Mesendoderm (in vitro differentiated cells): ENCODE results near the gene RAB11B.
A peak's percentile ranks its signal among the peaks of the same experiment; 100 is the strongest.

Experiments
- DNase-seq: peaks from one replicate; pipeline ENCODE4 v3.0.0; 2013
- H2AK5ac ChIP-seq: 2 replicates; pipeline ENCODE4 v1.6.1; 2013; ENCODE audit warnings: low read length, inconsistent platforms
- H2BK120ac ChIP-seq: 2 replicates; pipeline ENCODE4 v1.6.1; 2013; ENCODE audit warnings: low read depth, mild to moderate bottlenecking, low read length, moderate library complexity, mixed read lengths
- H2BK15ac ChIP-seq: replicated peaks from 2 replicates; pipeline ENCODE4 v1.6.1; 2013; ENCODE audit warnings: low read depth, mild to moderate bottlenecking, moderate library complexity
- H2BK5ac ChIP-seq: 2 replicates; pipeline ENCODE4 v1.6.1; 2013; ENCODE audit warnings: low read length, inconsistent platforms
- H3K18ac ChIP-seq: 2 replicates; pipeline ENCODE4 v1.6.1; 2013; ENCODE audit warnings: mild to moderate bottlenecking, low read length, mixed read lengths
- H3K23ac ChIP-seq: one replicate; pipeline ENCODE4 v1.6.1; 2013; ENCODE audit warnings: low read length
- H3K27ac ChIP-seq: 2 replicates; pipeline ENCODE4 v1.5.1; 2013; ENCODE audit warnings: low read depth, mild to moderate bottlenecking, inconsistent platforms, low read length, moderate library complexity
- H3K27me3 ChIP-seq: 2 replicates; pipeline ENCODE4 v1.6.1; 2013; ENCODE audit warnings: low read length, control low read depth, mild to moderate bottlenecking, inconsistent platforms; ENCODE audit not compliant: insufficient read depth, poor library complexity
- H3K36me3 ChIP-seq: 2 replicates; pipeline ENCODE4 v1.6.1; 2013; ENCODE audit warnings: low read length, inconsistent platforms; ENCODE audit not compliant: control insufficient read depth, insufficient read depth
- H3K4ac ChIP-seq: one replicate; pipeline ENCODE4 v1.6.1; 2013; ENCODE audit warnings: low read depth, mild to moderate bottlenecking, low read length, moderate library complexity
- H3K4me1 ChIP-seq: 2 replicates; pipeline ENCODE4 v1.6.1; 2013; ENCODE audit warnings: low read depth, low read length, inconsistent platforms; ENCODE audit not compliant: control insufficient read depth
- H3K4me2 ChIP-seq: 2 replicates; pipeline ENCODE4 v1.6.1; 2013; ENCODE audit warnings: low read length
- H3K4me3 ChIP-seq: 2 replicates; pipeline ENCODE4 v1.5.1; 2013; ENCODE audit warnings: mild to moderate bottlenecking, low read length
- H3K56ac ChIP-seq: one replicate; pipeline ENCODE4 v1.6.1; 2013; ENCODE audit warnings: low read length
- H3K79me1 ChIP-seq: 2 replicates; pipeline ENCODE4 v1.6.1; 2013; ENCODE audit warnings: low read length, inconsistent platforms
- H3K79me2 ChIP-seq: 2 replicates; pipeline ENCODE4 v1.6.1; 2013; ENCODE audit warnings: mild to moderate bottlenecking, low read length; ENCODE audit not compliant: control insufficient read depth, insufficient read depth
- H3K9ac ChIP-seq: 2 replicates; pipeline ENCODE4 v1.6.1; 2013; ENCODE audit warnings: low read length, inconsistent platforms
- H4K5ac ChIP-seq: one replicate; pipeline ENCODE4 v1.6.1; 2013; ENCODE audit warnings: low read length
- H4K8ac ChIP-seq: one replicate; pipeline ENCODE4 v1.6.1; 2013; ENCODE audit warnings: low read depth, mild to moderate bottlenecking, control low read depth, low read length, moderate library complexity
- WGBS: extraction: QIAGEN DNeasy Blood & Tissue Kit; methylation state at CpG from one replicate; pipeline ENCODE4 v1.1.7; 2013; ENCODE audit warnings: low lambda C conversion rate, missing lambda C conversion rate; ENCODE audit not compliant: insufficient coverage; ENCODE audit errors: extremely low coverage; 5-methylcytosine and 5-hydroxymethylcytosine counted together

The RAB11B gene

DNA sequence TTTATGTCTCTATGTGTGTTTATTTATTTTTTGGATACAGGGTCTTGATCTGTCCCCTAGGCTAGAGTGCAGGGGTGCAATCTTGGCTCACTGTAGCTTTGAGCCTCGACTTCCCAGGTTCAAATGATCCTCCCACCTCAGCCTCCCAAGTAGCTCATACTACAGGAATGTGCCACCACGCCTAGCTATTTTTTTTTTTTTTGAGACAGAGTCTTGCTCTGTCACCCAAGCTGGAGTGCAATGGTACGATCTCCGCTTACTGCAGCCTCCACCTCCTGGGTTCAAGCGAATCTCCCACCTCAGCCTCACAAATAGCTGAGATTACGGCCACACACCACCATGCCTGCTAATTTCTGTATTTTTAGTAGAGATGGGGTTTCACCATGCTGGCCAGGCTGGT, 31.2 kb upstream of the RAB11B start:
- no peak overlapping the region for H3K23ac ChIP-seq
- no peak overlapping the region for H4K5ac ChIP-seq
- no CpG with 5 or more reads among the region's 6 CpGs for WGBS
- H3K79me1 ChIP-seq = no peaks in the 10 kb centered on the region
- no peak overlapping the region for H2AK5ac ChIP-seq
- no peak for DNase-seq
- no peak overlapping the region for H3K4me3 ChIP-seq
- H3K18ac ChIP-seq = no peak overlapping the region
- no peak overlapping the region for H2BK15ac ChIP-seq
- H3K27me3 ChIP-seq = no peaks in the 10 kb centered on the region
- no peak overlapping the region for H3K56ac ChIP-seq
- no peak overlapping the region for H3K4me2 ChIP-seq
- H3K36me3 ChIP-seq = no peaks in the 10 kb centered on the region
- no peak overlapping the region for H2BK120ac ChIP-seq
- H3K79me2 ChIP-seq = no peaks in the 10 kb centered on the region
- H4K8ac ChIP-seq = no peak overlapping the region
- H3K4ac ChIP-seq = no peak overlapping the region
- no peak overlapping the region for H3K27ac ChIP-seq
- H3K9ac ChIP-seq = no peak overlapping the region
- no peak overlapping the region for H2BK5ac ChIP-seq
- H3K4me1 ChIP-seq = no peaks in the 10 kb centered on the region

- Histone ChIP-seq H3K27me3 (no peaks in the 10 kb centered on the region), H2BK5ac (no peak overlapping the region), H3K4me1 (no peaks in the 10 kb centered on the region), H3K23ac (no peak overlapping the region), H4K5ac (no peak overlapping the region), H3K79me1 (no peaks in the 10 kb centered on the region), H2BK15ac (no peak overlapping the region), H4K8ac (no peak overlapping the region), H3K18ac (no peak overlapping the region), H3K4me3 (no peak overlapping the region), H3K4ac (no peak overlapping the region), H2AK5ac (no peak overlapping the region), H3K36me3 (no peaks in the 10 kb centered on the region), H3K79me2 (no peaks in the 10 kb centered on the region), H2BK120ac (no peak overlapping the region), H3K4me2 (no peak overlapping the region), H3K9ac (no peak overlapping the region), H3K56ac (no peak overlapping the region), H3K27ac (no peak overlapping the region)
- WGBS = no CpG with 5 or more reads among the region's 8 CpGs
- DNase-seq = no peak
These were observed 30.0 kb upstream of the RAB11B start for GRCh38 chr19:8360196-8360595.

GRCh38 chr19:8361921-8362793, 28.0 kb upstream of the RAB11B start:
- no peak overlapping the region for H3K27ac ChIP-seq
- no peak overlapping the region for H3K4me3 ChIP-seq
- WGBS = no CpG with 5 or more reads among the region's 12 CpGs
- H3K9ac ChIP-seq = no peak overlapping the region
- H3K79me2 ChIP-seq = no peaks in the 10 kb centered on the region
- no peak overlapping the region for H3K23ac ChIP-seq
- H3K4ac ChIP-seq = no peak overlapping the region
- no peak for DNase-seq
- no peaks in the 10 kb centered on the region for H3K27me3 ChIP-seq
- H3K18ac ChIP-seq = no peak overlapping the region
- no peaks in the 10 kb centered on the region for H3K79me1 ChIP-seq
- H2BK5ac ChIP-seq = no peak overlapping the region
- no peak overlapping the region for H2BK15ac ChIP-seq
- no peak overlapping the region for H3K4me2 ChIP-seq
- no peak overlapping the region for H2AK5ac ChIP-seq
- H3K36me3 ChIP-seq = no peaks in the 10 kb centered on the region
- no peak overlapping the region for H4K8ac ChIP-seq
- no peak overlapping the region for H2BK120ac ChIP-seq
- no peak overlapping the region for H3K56ac ChIP-seq
- H4K5ac ChIP-seq = no peak overlapping the region
- peaks cover 3% of the 10 kb centered on the region for H3K4me1 ChIP-seq

DNA sequence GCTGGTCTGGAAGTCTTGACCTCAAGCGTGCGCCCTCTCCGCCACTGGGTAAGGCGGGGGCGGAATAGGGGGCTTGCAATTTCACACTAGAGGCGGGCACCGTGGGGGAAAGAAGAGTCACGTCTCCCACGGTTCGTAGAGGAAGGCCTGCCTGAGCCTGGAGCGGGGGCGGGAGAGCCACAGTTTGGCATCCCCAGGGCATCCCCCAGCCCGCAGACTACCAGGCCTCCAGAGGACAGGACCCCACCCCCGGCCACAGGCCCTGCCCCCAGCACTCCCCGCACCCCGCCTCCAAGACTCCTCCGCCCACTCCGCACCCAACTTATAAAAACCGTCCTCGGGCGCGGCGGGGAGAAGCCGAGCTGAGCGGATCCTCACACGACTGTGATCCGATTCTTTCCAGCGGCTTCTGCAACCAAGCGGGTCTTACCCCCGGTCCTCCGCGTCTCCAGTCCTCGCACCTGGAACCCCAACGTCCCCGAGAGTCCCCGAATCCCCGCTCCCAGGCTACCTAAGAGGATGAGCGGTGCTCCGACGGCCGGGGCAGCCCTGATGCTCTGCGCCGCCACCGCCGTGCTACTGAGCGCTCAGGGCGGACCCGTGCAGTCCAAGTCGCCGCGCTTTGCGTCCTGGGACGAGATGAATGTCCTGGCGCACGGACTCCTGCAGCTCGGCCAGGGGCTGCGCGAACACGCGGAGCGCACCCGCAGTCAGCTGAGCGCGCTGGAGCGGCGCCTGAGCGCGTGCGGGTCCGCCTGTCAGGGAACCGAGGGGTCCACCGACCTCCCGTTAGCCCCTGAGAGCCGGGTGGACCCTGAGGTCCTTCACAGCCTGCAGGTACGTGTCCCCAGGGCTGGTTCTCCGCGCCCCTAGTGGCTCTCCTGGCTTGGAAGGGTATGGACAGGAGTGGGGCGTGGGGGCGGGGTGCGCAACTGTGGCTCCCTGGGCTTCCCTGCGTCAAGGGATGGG, 26.1 kb upstream of the RAB11B start, which contains the start of gene ANGPTL4:
ANGPTL4 (plus strand) TSS at position 353 of the 969 bp plus-strand sequence; CDS start at position 520, 167 bp downstream.
- no CpG with 5 or more reads among the region's 81 CpGs for WGBS
- no peak within 1 kb of the TSS for H3K27ac ChIP-seq
- DNase-seq = peak; percentile 64

DNA sequence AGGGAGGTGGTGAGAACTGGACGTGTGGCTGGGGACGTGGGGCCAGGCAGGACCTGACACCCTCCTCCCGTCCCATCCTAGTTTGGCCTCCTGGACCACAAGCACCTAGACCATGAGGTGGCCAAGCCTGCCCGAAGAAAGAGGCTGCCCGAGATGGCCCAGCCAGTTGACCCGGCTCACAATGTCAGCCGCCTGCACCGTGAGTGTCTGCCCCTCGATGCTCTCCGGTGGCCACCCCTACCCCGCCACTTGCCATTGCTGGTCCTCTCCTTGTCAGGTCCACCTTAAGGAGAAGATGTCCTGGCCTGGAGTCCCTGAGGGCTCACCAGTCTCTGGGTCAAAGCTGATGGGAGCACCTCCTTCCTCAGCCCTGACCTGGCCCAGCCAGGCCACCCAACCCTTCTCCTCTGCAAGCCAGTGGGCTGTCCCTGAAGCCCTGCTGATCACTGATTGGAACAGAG, 24.0 kb upstream of the RAB11B start:
- Histone ChIP-seq H3K18ac (no peak overlapping the region), H4K5ac (no peak overlapping the region), H3K4me3 (no peak overlapping the region), H3K9ac (no peak overlapping the region), H3K4me2 (no peak overlapping the region), H2BK15ac (no peak overlapping the region), H3K27me3 (no peaks in the 10 kb centered on the region), H3K23ac (no peak overlapping the region), H3K36me3 (no peaks in the 10 kb centered on the region), H3K79me2 (no peaks in the 10 kb centered on the region), H2BK5ac (no peak overlapping the region), H3K4ac (no peak overlapping the region), H4K8ac (no peak overlapping the region), H3K4me1 (peaks cover 4% of the 10 kb centered on the region), H3K56ac (peak overlapping the region; percentile 54), H3K27ac (no peak overlapping the region), H2AK5ac (no peak overlapping the region), H3K79me1 (no peaks in the 10 kb centered on the region), H2BK120ac (no peak overlapping the region)
- WGBS = no CpG with 5 or more reads among the region's 11 CpGs
- no peak for DNase-seq

More for the DNA sequence above, 26.1 kb upstream of the RAB11B start, which contains the start of gene ANGPTL4:
- H2BK5ac ChIP-seq = no peak within 1 kb of the TSS
- H3K56ac ChIP-seq = peak within 1 kb of the TSS; percentile 83
- H3K18ac ChIP-seq = peak within 1 kb of the TSS; percentile 31
- H4K8ac ChIP-seq = no peak within 1 kb of the TSS
- H3K23ac ChIP-seq = peak within 1 kb of the TSS; percentile 45
- no peaks in the 10 kb centered on the region for H3K36me3 ChIP-seq
- no peak within 1 kb of the TSS for H2BK15ac ChIP-seq
- H3K4me1 ChIP-seq = peaks cover 4% of the 10 kb centered on the region
- no peak within 1 kb of the TSS for H3K4ac ChIP-seq
- peak within 1 kb of the TSS; percentile 78 for H3K9ac ChIP-seq
- H3K4me2 ChIP-seq = peak within 1 kb of the TSS; percentile 90
- no peak within 1 kb of the TSS for H4K5ac ChIP-seq
- no peaks in the 10 kb centered on the region for H3K79me2 ChIP-seq
- H3K4me3 ChIP-seq = peak within 1 kb of the TSS; percentile 1
- H3K79me1 ChIP-seq = no peaks in the 10 kb centered on the region
- H2BK120ac ChIP-seq = no peak within 1 kb of the TSS
- no peaks in the 10 kb centered on the region for H3K27me3 ChIP-seq
- H2AK5ac ChIP-seq = no peak within 1 kb of the TSS
